HEK293T (cell line): ENCODE data around the gene DDX55.

Source experiments
- CTBP1 ChIP-seq: fragments of 450-650 bp; IDR thresholded peaks from 2 replicates; pipeline ENCODE4 v1.6.1; 2016; ENCODE audit warnings: borderline replicate concordance
- ELF4 ChIP-seq: fragments of 450-650 bp; IDR thresholded peaks from 2 replicates; pipeline ENCODE4 v1.6.1; 2017; ENCODE audit warnings: antibody characterized with exemption
- SP1 ChIP-seq: fragments of 450-650 bp; IDR thresholded peaks from 2 replicates; pipeline ENCODE4 v1.6.1; 2017
- TARDBP ChIP-seq: fragments of 450-650 bp; IDR thresholded peaks from 2 replicates; pipeline ENCODE4 v1.6.1; 2016

- TF ChIP-seq CTBP1 = no peak
- TF ChIP-seq ELF4 = no peak
- no peak for TF ChIP-seq SP1
- no peak for TF ChIP-seq TARDBP
Measured at GRCh38 chr12:123643911-123644310, 42.0 kb downstream of the DDX55 start.
